Hepatic stellate cell (primary cell): Measurements from ENCODE around the gene DECR2.
"Not testable (repeated sequence)": the region's sequence is repeated elsewhere in the genome, so short reads cannot be mapped to it uniquely, and the experiment has no call there.

ENCODE experiments used
- DNase-seq: peaks from one replicate; pipeline ENCODE4 v3.0.0; 2011; ENCODE audit warnings: low spot score

Gene DECR2

GRCh38 chr16:400061-400591 is 1.6 kb upstream of the DECR2 start:
- DNase-seq: no peak

- DNase-seq: no peak
These were observed 3.3 kb downstream of the DECR2 start for GRCh38 chr16:404971-405486.

GRCh38 chr16:405548-406506 is 4.1 kb downstream of the DECR2 start:
- DNase-seq: no peak

- DNase-seq: no peak
These were observed 5.6 kb downstream of the DECR2 start for GRCh38 chr16:407253-407652.

- no peak for DNase-seq
These were observed 9.0 kb downstream of the DECR2 start for GRCh38 chr16:410516-411178.

- no peak for DNase-seq
These were observed 10.0 kb downstream of the DECR2 start for GRCh38 chr16:411576-412265.

GRCh38 chr16:414395-415169 is 12.9 kb downstream of the DECR2 start:
- no peak for DNase-seq

GRCh38 chr16:415170-415498 is 13.4 kb downstream of the DECR2 start:
- DNase-seq: not testable (repeated sequence)

- DNase-seq: not testable (repeated sequence)
These were observed 20.5 kb downstream of the DECR2 start for GRCh38 chr16:422179-422578.

GRCh38 chr16:424033-424622 is 22.4 kb downstream of the DECR2 start:
- peak; percentile 80 for DNase-seq

GRCh38 chr16:424623-425081 is 23.0 kb downstream of the DECR2 start:
- DNase-seq: no peak

- DNase-seq: peak; percentile 82
These were observed 23.5 kb downstream of the DECR2 start, which contains the start of gene RAB11FIP3 for GRCh38 chr16:425082-425718. RAB11FIP3 (plus strand) TSS chr16:425649; CDS start chr16:426007, 358 bp downstream.

- DNase-seq: peak; percentile 26
These were observed 24.0 kb downstream of the DECR2 start for GRCh38 chr16:425740-426114.

- peak; percentile 36 for DNase-seq
These were observed 24.6 kb downstream of the DECR2 start for GRCh38 chr16:426115-426905.

- no peak for DNase-seq
These were observed 25.2 kb downstream of the DECR2 start for GRCh38 chr16:426906-427249.

- DNase-seq: no peak
These were observed 25.6 kb downstream of the DECR2 start for GRCh38 chr16:427250-427649.

GRCh38 chr16:430904-431303 is 29.2 kb downstream of the DECR2 start:
- DNase-seq: no peak

- DNase-seq: no peak
These were observed 38.9 kb downstream of the DECR2 start for GRCh38 chr16:440627-441026.

GRCh38 chr16:441447-441846 is 39.8 kb downstream of the DECR2 start:
- DNase-seq: no peak

- DNase-seq: no peak
These were observed 41.3 kb downstream of the DECR2 start for GRCh38 chr16:442976-443375.
